HG02763 (cell line): Measurements from ENCODE around the gene EIF3M.
"Not testable (repeated sequence)": the region's sequence is repeated elsewhere in the genome, so short reads cannot be mapped to it uniquely, and the experiment has no call there.

Source experiments
- ATAC-seq: cut with Tn5 transposase; IDR thresholded peaks from one replicate; pipeline ENCODE4 v1.9.1; 2021; ENCODE audit warnings: mild to moderate bottlenecking, moderate library complexity; ENCODE audit not compliant: unreplicated experiment

EIF3M gene

GRCh38 chr11:32594272-32594671, 10.6 kb downstream of the EIF3M start:
- ATAC-seq, result no peak

GRCh38 chr11:32596114-32596513, 12.5 kb downstream of the EIF3M start:
- not testable (repeated sequence) for ATAC-seq

- no peak for ATAC-seq
Measured at GRCh38 chr11:32597921-32598320, 14.3 kb downstream of the EIF3M start.

- ATAC-seq, result no peak
Measured at GRCh38 chr11:32602657-32603415, 19.2 kb downstream of the EIF3M start.

GRCh38 chr11:32606220-32606619, 22.6 kb downstream of the EIF3M start:
- ATAC-seq, result no peak

GRCh38 chr11:32608826-32609225, 25.2 kb downstream of the EIF3M start:
- not testable (repeated sequence) for ATAC-seq

GRCh38 chr11:32610797-32611352, 27.2 kb downstream of the EIF3M start:
- ATAC-seq, result no peak

GRCh38 chr11:32613500-32614151, 30.0 kb downstream of the EIF3M start:
- ATAC-seq, result no peak

- ATAC-seq, result no peak
Measured at GRCh38 chr11:32615422-32615821, 31.8 kb downstream of the EIF3M start.

- no peak for ATAC-seq
Measured at GRCh38 chr11:32616903-32617302, 33.3 kb downstream of the EIF3M start.

GRCh38 chr11:32630844-32631243, 47.2 kb downstream of the EIF3M start:
- ATAC-seq, result no peak

GRCh38 chr11:32635819-32636218, 52.2 kb downstream of the EIF3M start:
- no peak for ATAC-seq

- ATAC-seq, result no peak
Measured at GRCh38 chr11:32641361-32641760, 57.7 kb downstream of the EIF3M start.

GRCh38 chr11:32643526-32643925, 59.9 kb downstream of the EIF3M start:
- no peak for ATAC-seq
